A549 (cell line): ENCODE measurements around the gene INPP5A. TPM values are rescaled to one million over a fixed set of nuclear protein-coding genes. Genes with fewer than 3 reads are reported as not detected.

Source experiments
- ATAC-seq, 2 experiments: fragments of 200-7000 bp in 1 of 2; fragments of >200 bp in 1 of 2; cut with Nextera tagmentation in 1 of 2; cut with Tn5 transposase in 1 of 2; 3 replicates each; pipeline versions ENCODE4 v1.8.0 to v1.9.1; 2018 to 2020; ENCODE audit warnings: mild to moderate bottlenecking in 1 of 2, moderate library complexity in 1 of 2
- CTCF ChIA-PET: fragments of 300-600 bp; sonication (Branson Sonifier 250); formaldehyde crosslinking; extraction: SDS; loops from one replicate; lab custom pipeline; 2021; ENCODE audit warnings: antibody characterized with exemption, inconsistent platforms; lab: Yijun Ruan, JAX
- POLR2A ChIA-PET: fragments of 350-600 bp; formaldehyde crosslinking; extraction: SDS; loops from one replicate; lab custom pipeline; 2021; ENCODE audit warnings: antibody characterized with exemption, inconsistent platforms; lab: Yijun Ruan, JAX
- DNase-seq, 2 experiments: peaks; one replicate each; pipeline versions ENCODE4 v3.0.0 to v3.0.0-alpha.2; 2011 to 2016; ENCODE audit warnings: low read depth in 1 of 2, low spot score in 1 of 2
- FAIRE-seq: peaks from 2 replicates; lab custom pipeline; 2011; peaks lifted over from hg19 to GRCh38; lab: Jason Lieb, UNC
- H3K27ac ChIP-seq, 2 experiments: fragments of >200 bp; sonication (Bioruptor Twin); formaldehyde crosslinking; 3 replicates each; pipeline ENCODE4 v1.5.1; 2016 to 2017
- H3K4me1 ChIP-seq: fragments of >200 bp; sonication (Bioruptor Twin); formaldehyde crosslinking; 3 replicates; pipeline ENCODE4 v1.6.1; 2016
- H3K4me2 ChIP-seq: fragments of >200 bp; sonication (Bioruptor Twin); formaldehyde crosslinking; 3 replicates; pipeline ENCODE4 v1.6.1; 2016
- H3K4me3 ChIP-seq: fragments of >200 bp; sonication (Bioruptor Twin); formaldehyde crosslinking; 3 replicates; pipeline ENCODE4 v1.5.1; 2016
- H3K9me3 ChIP-seq: fragments of >200 bp; sonication (Bioruptor Twin); formaldehyde crosslinking; 3 replicates; pipeline ENCODE4 v1.6.1; 2016
- ATOH8 ChIP-seq: fragments of 250-450 bp; sonication (Bioruptor Pico); IDR thresholded peaks from 2 replicates; pipeline ENCODE4 v1.5.0; 2020; ENCODE audit warnings: low read depth, mild to moderate bottlenecking, moderate library complexity
- BHLHE40 ChIP-seq: IDR thresholded peaks from 2 replicates; pipeline ENCODE4 v1.6.1; 2012; ENCODE audit warnings: low read depth, low read length, inconsistent platforms
- CBX2 ChIP-seq: fragments of 200-600 bp; sonication (generic); IDR thresholded peaks from 2 replicates; pipeline ENCODE4 v1.6.1; 2016; ENCODE audit warnings: low read depth, mild to moderate bottlenecking, borderline replicate concordance
- CHD2 ChIP-seq: fragments of 150-350 bp; IDR thresholded peaks from 2 replicates; pipeline ENCODE4 v1.6.1; 2014; ENCODE audit warnings: low read length; ENCODE audit not compliant: partially characterized antibody
- CHD4 ChIP-seq: fragments of 200-600 bp; sonication (generic); IDR thresholded peaks from 2 replicates; pipeline ENCODE4 v1.6.1; 2016; ENCODE audit warnings: antibody characterized with exemption, mild to moderate bottlenecking, borderline replicate concordance
- CTCF ChIP-seq: fragments of >200 bp; sonication (Bioruptor Twin); formaldehyde crosslinking; IDR thresholded peaks from 3 replicates; pipeline ENCODE4 v1.5.1; 2016
- ESRRA ChIP-seq: fragments of 150-350 bp; IDR thresholded peaks from 2 replicates; pipeline ENCODE4 v1.6.1; 2014; ENCODE audit warnings: mild to moderate bottlenecking, low read length, borderline replicate concordance
- FOSB ChIP-seq: fragments of 250-450 bp; sonication (Bioruptor Pico); IDR thresholded peaks from 2 replicates; pipeline ENCODE4 v1.5.0; 2020; ENCODE audit warnings: mild to moderate bottlenecking, moderate library complexity
- FOSL2 ChIP-seq, 2 experiments: fragments of 450-650 bp in 1 of 2; fragments of >200 bp in 1 of 2; sonication (Bioruptor Twin) in 1 of 2; formaldehyde crosslinking; IDR thresholded peaks; 2 replicates each; pipeline versions ENCODE4 v1.5.0 to v1.6.1; 2016 to 2020; ENCODE audit warnings: mild to moderate bottlenecking in 1 of 2, moderate library complexity in 1 of 2
- GATA3 ChIP-seq: IDR thresholded peaks from 2 replicates; pipeline ENCODE4 v1.6.1; 2012; ENCODE audit warnings: borderline replicate concordance
- HDAC2 ChIP-seq: fragments of 200-600 bp; sonication (generic); IDR thresholded peaks from 2 replicates; pipeline ENCODE4 v1.6.1; 2016
- HMGXB4 ChIP-seq: fragments of 250-450 bp; sonication (Bioruptor Pico); IDR thresholded peaks from 2 replicates; pipeline ENCODE4 v1.5.0; 2021; ENCODE audit warnings: mild to moderate bottlenecking, moderate library complexity, borderline replicate concordance
- HOXB5 ChIP-seq: fragments of 250-450 bp; sonication (Bioruptor Pico); IDR thresholded peaks from 2 replicates; pipeline ENCODE4 v1.5.0; 2020; ENCODE audit warnings: mild to moderate bottlenecking, moderate library complexity
- JUN ChIP-seq, 2 experiments: fragments of >200 bp; sonication (Bioruptor Twin); formaldehyde crosslinking; IDR thresholded peaks; 2 replicates in 1 of 2; 3 replicates in 1 of 2; pipeline ENCODE4 v1.6.1; 2016 to 2017
- KDM5A ChIP-seq: fragments of 200-600 bp; sonication (generic); IDR thresholded peaks from 2 replicates; pipeline ENCODE4 v1.6.1; 2016; ENCODE audit warnings: antibody characterized with exemption, mild to moderate bottlenecking
- NPAS2 ChIP-seq: fragments of 250-450 bp; sonication (Bioruptor Pico); IDR thresholded peaks from 2 replicates; pipeline ENCODE4 v1.8.0; 2022; ENCODE audit warnings: mild to moderate bottlenecking, moderate library complexity, borderline replicate concordance
- PBX3 ChIP-seq: IDR thresholded peaks from 2 replicates; pipeline ENCODE4 v1.6.1; 2012
- RAD21 ChIP-seq, 2 experiments: fragments of >200 bp in 1 of 2; sonication (Bioruptor Twin) in 1 of 2; formaldehyde crosslinking in 1 of 2; IDR thresholded peaks in 1 of 2; conservative IDR thresholded peaks in 1 of 2; 2 replicates in 1 of 2; 3 replicates in 1 of 2; pipeline ENCODE4 v1.6.1; 2012 to 2018; ENCODE audit warnings: inconsistent platforms in 1 of 2
- RARB ChIP-seq: fragments of 250-450 bp; sonication (Bioruptor Pico); IDR thresholded peaks from 2 replicates; pipeline ENCODE4 v1.8.0; 2021; ENCODE audit warnings: mild to moderate bottlenecking, moderate library complexity
- RCOR1 ChIP-seq: fragments of 150-350 bp; IDR thresholded peaks from 2 replicates; pipeline ENCODE4 v1.6.1; 2014; ENCODE audit warnings: antibody characterized with exemption, low read length, low read depth
- RFX5 ChIP-seq: fragments of 450-650 bp; IDR thresholded peaks from 2 replicates; pipeline ENCODE4 v1.7.1; 2014; ENCODE audit warnings: antibody characterized with exemption, mild to moderate bottlenecking, moderate library complexity
- TFCP2L1 ChIP-seq: fragments of 250-450 bp; sonication (Bioruptor Pico); IDR thresholded peaks from 2 replicates; pipeline ENCODE4 v1.5.0; 2021; ENCODE audit warnings: mild to moderate bottlenecking
- ZSCAN20 ChIP-seq: fragments of 250-450 bp; sonication (Bioruptor Pico); IDR thresholded peaks from 2 replicates; pipeline ENCODE4 v1.8.0; 2022; ENCODE audit warnings: mild to moderate bottlenecking, moderate library complexity
- WGBS: methylation state at CpG from one replicate; pipeline ENCODE4 v1.1.6; 2017; ENCODE audit errors: missing lambda C conversion rate; 5-methylcytosine and 5-hydroxymethylcytosine counted together
- polyA plus RNA-seq, 4 experiments: library from polyadenylated mRNA; depleted of rRNA in 3 of 4; stranded (reverse); fragments of >200 nt; fragmentation: RNase III in 1 of 4; extraction: RNeasy Plus Mini Kit Qiagen cat#74134 plus additional on column Dnase treatment in 1 of 4; gene quantifications; 2 replicates in 3 of 4; 3 replicates in 1 of 4; pipeline ENCODE4 v1.2.3, GENCODE V29; 2011 to 2017

INPP5A gene
- polyA plus RNA-seq, 2 of the 4 experiments (the other 2 are of a cell fraction) = 13.7 to 15.1 TPM

- POLR2A ChIA-PET = no interaction called here
- Histone ChIP-seq H3K27ac (no peak overlapping the region), H3K4me1 (no peaks in the 10 kb centered on the region), H3K9me3 (no peaks in the 10 kb centered on the region), H3K4me3 (no peak overlapping the region), H3K4me2 (no peak overlapping the region)
- 93% methylated on average over 27 of the region's 32 CpGs for WGBS
- TF ChIP-seq KDM5A = no peak
- TF ChIP-seq GATA3 = no peak
- TF ChIP-seq FOSL2 (IDR thresholded peaks at IDR 0.05) = no peak
- no peak for TF ChIP-seq FOSL2 (CRISPR knock-in tag; IDR thresholded peaks at IDR 0.05)
- TF ChIP-seq CHD4 = no peak
- TF ChIP-seq FOSB (CRISPR knock-in tag) = no peak
- no peak for TF ChIP-seq RAD21 (conservative IDR thresholded peaks at IDR 0.05 in 1 of 2, IDR thresholded peaks at IDR 0.05 in 1 of 2)
- no peak for TF ChIP-seq CBX2
- no peak for TF ChIP-seq ZSCAN20 (CRISPR knock-in tag)
- TF ChIP-seq CTCF = no peak
- no peak for TF ChIP-seq HDAC2
- DNase-seq (no peak), FAIRE-seq (no peak), ATAC-seq (no peak; a peak in 1 of 6 replicates)
- CTCF ChIA-PET = interaction anchor here (1.3 to 1.8 kb wide), 2 partner anchors 19 to 100 kb away, joined by 4 to 6 read pairs; no protein-coding TSS in a partner anchor
These were observed 21.2 kb downstream of the INPP5A start for GRCh38 chr10:132558516-132559413.

- 86% methylated on average over 11 of the region's 11 CpGs for WGBS
These were observed 22.0 kb downstream of the INPP5A start for GRCh38 chr10:132559538-132559937.

More at GRCh38 chr10:132559538-132559937, 22.0 kb downstream of the INPP5A start:
- Histone ChIP-seq H3K4me2 (no peak overlapping the region), H3K4me1 (no peaks in the 10 kb centered on the region), H3K4me3 (no peak overlapping the region), H3K9me3 (no peaks in the 10 kb centered on the region), H3K27ac (no peak overlapping the region)
- ChIA-PET POLR2A (no interaction called here), CTCF (interaction anchor here (0.8 to 1.8 kb wide), 2 partner anchors 95 to 100 kb away, joined by 3 to 6 read pairs; no protein-coding TSS in a partner anchor)
- FAIRE-seq (no peak), DNase-seq (no peak), ATAC-seq (no peak)
- no peak for TF ChIP-seq RCOR1
- no peak for TF ChIP-seq RFX5
- no peak for TF ChIP-seq BHLHE40
- no peak for TF ChIP-seq JUN (IDR thresholded peaks at IDR 0.05)
- TF ChIP-seq ESRRA = no peak
- no peak for TF ChIP-seq ATOH8 (CRISPR knock-in tag)
- no peak for TF ChIP-seq CHD2
- TF ChIP-seq HMGXB4 = no peak
- no peak for TF ChIP-seq PBX3
- TF ChIP-seq NPAS2 (CRISPR knock-in tag) = no peak
- no peak for TF ChIP-seq HOXB5 (CRISPR knock-in tag)
- no peak for TF ChIP-seq TFCP2L1
- no peak for TF ChIP-seq RARB (CRISPR knock-in tag)
